ENCODE measurements around the gene FGFBP3. TPM values are rescaled to one million over a fixed set of nuclear protein-coding genes. Genes with fewer than 3 reads are reported as not detected.

FGFBP3 gene
- total and polyA plus RNA-seq, 2 of the 13 experiments (the other 11 are each of a cell fraction or from before 2014, with no cell fraction given): 0.50 to 2.0 TPM

- TF ChIP-seq FOXP4 (CRISPR knock-in tag; IDR thresholded peaks at IDR 0.05): no peak
- no peak for TF ChIP-seq SATB2 (CRISPR knock-in tag; IDR thresholded peaks at IDR 0.05)
- no peak for TF ChIP-seq DDIT3 (CRISPR knock-in tag; IDR thresholded peaks at IDR 0.05)
- TF ChIP-seq ELF1 (CRISPR knock-in tag; IDR thresholded peaks at IDR 0.05): no peak
- no peak for TF ChIP-seq SP4 (CRISPR knock-in tag; IDR thresholded peaks at IDR 0.05)
- TF ChIP-seq ZNF20 (CRISPR knock-in tag; IDR thresholded peaks at IDR 0.05): no peak
- TF ChIP-seq EEA1 (CRISPR knock-in tag; IDR thresholded peaks at IDR 0.05; ENCODE audit: borderline replicate concordance): no peak
- no peak for TF ChIP-seq ZNF720 (CRISPR knock-in tag; IDR thresholded peaks at IDR 0.05)
- no peak for TF ChIP-seq GABPA (IDR thresholded peaks at IDR 0.05; ENCODE audit: low read depth, low read length)
- no peak for TF ChIP-seq GABPA (CRISPR knock-in tag; IDR thresholded peaks at IDR 0.05; ENCODE audit: low read depth)
- TF ChIP-seq ZNF333 (CRISPR knock-in tag; IDR thresholded peaks at IDR 0.05; ENCODE audit: borderline replicate concordance): no peak
- TF ChIP-seq, protein P1, sequence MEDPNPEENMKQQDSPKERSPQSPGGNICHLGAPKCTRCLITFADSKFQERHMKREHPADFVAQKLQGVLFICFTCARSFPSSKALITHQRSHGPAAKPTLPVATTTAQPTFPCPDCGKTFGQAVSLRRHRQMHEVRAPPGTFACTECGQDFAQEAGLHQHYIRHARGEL (CRISPR knock-in tag; IDR thresholded peaks at IDR 0.05): no peak
- no peak for TF ChIP-seq TRAFD1 (CRISPR knock-in tag; IDR thresholded peaks at IDR 0.05; ENCODE audit: borderline replicate concordance)
- TF ChIP-seq ZBTB33 (CRISPR knock-in tag; IDR thresholded peaks at IDR 0.05): no peak
- TF ChIP-seq ZC3H13 (CRISPR knock-in tag; IDR thresholded peaks at IDR 0.05): no peak
- TF ChIP-seq, protein P2, sequence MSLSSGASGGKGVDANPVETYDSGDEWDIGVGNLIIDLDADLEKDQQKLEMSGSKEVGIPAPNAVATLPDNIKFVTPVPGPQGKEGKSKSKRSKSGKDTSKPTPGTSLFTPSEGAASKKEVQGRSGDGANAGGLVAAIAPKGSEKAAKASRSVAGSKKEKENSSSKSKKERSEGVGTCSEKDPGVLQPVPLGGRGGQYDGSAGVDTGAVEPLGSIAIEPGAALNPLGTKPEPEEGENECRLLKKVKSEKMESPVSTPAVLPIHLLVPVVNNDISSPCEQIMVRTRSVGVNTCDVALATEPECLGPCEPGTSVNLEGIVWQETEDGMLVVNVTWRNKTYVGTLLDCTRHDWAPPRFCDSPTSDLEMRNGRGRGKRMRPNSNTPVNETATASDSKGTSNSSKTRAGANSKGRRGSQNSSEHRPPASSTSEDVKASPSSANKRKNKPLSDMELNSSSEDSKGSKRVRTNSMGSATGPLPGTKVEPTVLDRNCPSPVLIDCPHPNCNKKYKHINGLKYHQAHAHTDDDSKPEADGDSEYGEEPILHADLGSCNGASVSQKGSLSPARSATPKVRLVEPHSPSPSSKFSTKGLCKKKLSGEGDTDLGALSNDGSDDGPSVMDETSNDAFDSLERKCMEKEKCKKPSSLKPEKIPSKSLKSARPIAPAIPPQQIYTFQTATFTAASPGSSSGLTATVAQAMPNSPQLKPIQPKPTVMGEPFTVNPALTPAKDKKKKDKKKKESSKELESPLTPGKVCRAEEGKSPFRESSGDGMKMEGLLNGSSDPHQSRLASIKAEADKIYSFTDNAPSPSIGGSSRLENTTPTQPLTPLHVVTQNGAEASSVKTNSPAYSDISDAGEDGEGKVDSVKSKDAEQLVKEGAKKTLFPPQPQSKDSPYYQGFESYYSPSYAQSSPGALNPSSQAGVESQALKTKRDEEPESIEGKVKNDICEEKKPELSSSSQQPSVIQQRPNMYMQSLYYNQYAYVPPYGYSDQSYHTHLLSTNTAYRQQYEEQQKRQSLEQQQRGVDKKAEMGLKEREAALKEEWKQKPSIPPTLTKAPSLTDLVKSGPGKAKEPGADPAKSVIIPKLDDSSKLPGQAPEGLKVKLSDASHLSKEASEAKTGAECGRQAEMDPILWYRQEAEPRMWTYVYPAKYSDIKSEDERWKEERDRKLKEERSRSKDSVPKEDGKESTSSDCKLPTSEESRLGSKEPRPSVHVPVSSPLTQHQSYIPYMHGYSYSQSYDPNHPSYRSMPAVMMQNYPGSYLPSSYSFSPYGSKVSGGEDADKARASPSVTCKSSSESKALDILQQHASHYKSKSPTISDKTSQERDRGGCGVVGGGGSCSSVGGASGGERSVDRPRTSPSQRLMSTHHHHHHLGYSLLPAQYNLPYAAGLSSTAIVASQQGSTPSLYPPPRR (CRISPR knock-in tag; IDR thresholded peaks at IDR 0.05; ENCODE audit: borderline replicate concordance): no peak
These were observed 10.4 kb upstream of the FGFBP3 start (continued) for GRCh38 chr10:91919651-91920050.

Data from HepG2 (cell line).